ENCODE results near the gene DAPK2.

DAPK2 gene

DNA sequence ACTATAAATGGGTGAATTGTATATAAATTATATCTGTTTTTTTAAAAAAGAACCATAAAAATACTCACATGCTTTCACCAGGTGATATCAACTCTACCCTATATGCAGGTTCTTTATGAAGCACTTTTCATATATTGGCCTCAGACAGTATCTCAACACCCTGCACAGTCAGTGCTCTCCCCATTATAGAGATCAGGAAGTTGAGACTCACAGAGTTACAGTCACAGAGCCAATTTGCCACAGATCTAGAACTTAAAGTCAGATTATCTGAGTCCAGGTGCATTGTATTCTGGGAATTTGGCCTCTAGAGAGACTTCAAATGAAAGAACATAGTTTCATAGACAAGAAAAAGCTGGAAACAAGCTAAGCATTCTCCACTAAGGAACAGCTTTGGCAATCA is 38.1 kb downstream of the DAPK2 start:
- no peaks in the 10 kb centered on the region for H3K4me1 ChIP-seq (ENCODE audit: low read depth, poor library complexity, severe bottlenecking)
- TF ChIP-seq, protein P1, sequence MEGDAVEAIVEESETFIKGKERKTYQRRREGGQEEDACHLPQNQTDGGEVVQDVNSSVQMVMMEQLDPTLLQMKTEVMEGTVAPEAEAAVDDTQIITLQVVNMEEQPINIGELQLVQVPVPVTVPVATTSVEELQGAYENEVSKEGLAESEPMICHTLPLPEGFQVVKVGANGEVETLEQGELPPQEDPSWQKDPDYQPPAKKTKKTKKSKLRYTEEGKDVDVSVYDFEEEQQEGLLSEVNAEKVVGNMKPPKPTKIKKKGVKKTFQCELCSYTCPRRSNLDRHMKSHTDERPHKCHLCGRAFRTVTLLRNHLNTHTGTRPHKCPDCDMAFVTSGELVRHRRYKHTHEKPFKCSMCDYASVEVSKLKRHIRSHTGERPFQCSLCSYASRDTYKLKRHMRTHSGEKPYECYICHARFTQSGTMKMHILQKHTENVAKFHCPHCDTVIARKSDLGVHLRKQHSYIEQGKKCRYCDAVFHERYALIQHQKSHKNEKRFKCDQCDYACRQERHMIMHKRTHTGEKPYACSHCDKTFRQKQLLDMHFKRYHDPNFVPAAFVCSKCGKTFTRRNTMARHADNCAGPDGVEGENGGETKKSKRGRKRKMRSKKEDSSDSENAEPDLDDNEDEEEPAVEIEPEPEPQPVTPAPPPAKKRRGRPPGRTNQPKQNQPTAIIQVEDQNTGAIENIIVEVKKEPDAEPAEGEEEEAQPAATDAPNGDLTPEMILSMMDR (conservative IDR thresholded peaks at IDR 0.05; ENCODE audit: low read depth, low read length), result no peak

DNA sequence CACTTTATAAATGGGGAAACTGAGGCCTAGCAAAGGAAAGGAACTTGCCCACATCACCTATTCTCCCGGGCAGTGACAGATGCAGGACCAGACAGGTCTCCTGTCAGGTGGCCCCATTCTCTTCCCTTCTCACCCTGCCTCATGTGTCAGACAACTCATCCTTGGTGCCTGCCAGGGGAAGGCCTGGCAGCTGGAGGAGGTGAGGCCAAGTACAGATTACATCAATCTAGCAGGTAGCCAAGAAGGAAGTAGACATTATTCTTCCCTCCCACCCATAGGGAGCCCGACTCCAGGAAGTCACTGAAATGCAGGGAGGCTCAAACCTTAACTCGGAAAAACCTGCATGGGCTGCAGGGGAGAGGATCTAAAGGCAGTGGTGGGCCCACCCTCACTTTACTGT is 39.6 kb downstream of the DAPK2 start:
- H3K9ac ChIP-seq, result no peak overlapping the region
- H3K4me2 ChIP-seq, result no peak overlapping the region
- H3K27me3 ChIP-seq (ENCODE audit: insufficient read depth, low read depth), result no peaks in the 10 kb centered on the region
- no peaks in the 10 kb centered on the region for H3K4me1 ChIP-seq (ENCODE audit: low read depth, poor library complexity, severe bottlenecking)
- no peaks in the 10 kb centered on the region for H3K36me3 ChIP-seq (ENCODE audit: insufficient read depth)
- no peaks in the 10 kb centered on the region for H3K79me2 ChIP-seq (ENCODE audit: insufficient read depth, low read depth)
- H4K20me1 ChIP-seq (ENCODE audit: insufficient read depth), result no peaks in the 10 kb centered on the region
- no peak overlapping the region for H2AFZ ChIP-seq (ENCODE audit: low read depth)
- TF ChIP-seq, protein P1 (conservative IDR thresholded peaks at IDR 0.05; ENCODE audit: low read depth, low read length), result no peak
- H3K4me3 ChIP-seq (IDR thresholded peaks at IDR 0.05; ENCODE audit: insufficient read depth, low read depth, low read length), result no peak overlapping the region
- no peak overlapping the region for H3K27ac ChIP-seq

More for the DNA sequence above, 38.1 kb downstream of the DAPK2 start:
- Histone ChIP-seq H3K4me2 (no peak overlapping the region), H3K27ac (no peak overlapping the region), H4K20me1 (ENCODE audit: insufficient read depth) (no peaks in the 10 kb centered on the region), H3K9ac (no peak overlapping the region), H2AFZ (ENCODE audit: low read depth) (no peak overlapping the region), H3K79me2 (ENCODE audit: insufficient read depth, low read depth) (no peaks in the 10 kb centered on the region), H3K36me3 (ENCODE audit: insufficient read depth) (no peaks in the 10 kb centered on the region), H3K27me3 (ENCODE audit: insufficient read depth, low read depth) (no peaks in the 10 kb centered on the region), H3K4me3 (IDR thresholded peaks at IDR 0.05; ENCODE audit: insufficient read depth, low read depth, low read length) (no peak overlapping the region)

DNA sequence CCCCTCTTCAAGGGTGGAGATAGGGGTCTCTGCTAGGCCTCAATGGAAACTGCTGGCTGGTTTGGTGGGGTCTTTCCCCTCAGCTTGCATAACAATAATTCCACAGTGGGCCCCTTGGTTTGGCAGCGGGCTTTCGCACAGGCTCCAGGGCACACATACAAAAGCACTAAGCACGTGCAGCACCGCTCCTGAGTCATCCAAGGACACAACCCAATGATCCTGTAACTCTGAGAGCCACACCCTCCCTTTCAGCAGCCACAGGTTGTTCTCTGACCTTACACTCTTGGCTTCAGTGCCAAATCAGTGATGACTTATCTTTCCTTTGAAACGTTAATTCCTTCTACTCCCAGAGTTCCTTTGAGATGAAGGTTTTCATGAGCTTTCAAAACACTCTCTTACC is 41.7 kb downstream of the DAPK2 start:
- Histone ChIP-seq H3K9ac (no peak overlapping the region), H3K79me2 (ENCODE audit: insufficient read depth, low read depth) (no peaks in the 10 kb centered on the region), H3K4me2 (no peak overlapping the region), H3K27me3 (ENCODE audit: insufficient read depth, low read depth) (no peaks in the 10 kb centered on the region), H4K20me1 (ENCODE audit: insufficient read depth) (no peaks in the 10 kb centered on the region), H3K36me3 (ENCODE audit: insufficient read depth) (no peaks in the 10 kb centered on the region), H3K27ac (no peak overlapping the region), H2AFZ (ENCODE audit: low read depth) (no peak overlapping the region), H3K4me1 (ENCODE audit: low read depth, poor library complexity, severe bottlenecking) (no peaks in the 10 kb centered on the region), H3K4me3 (IDR thresholded peaks at IDR 0.05; ENCODE audit: insufficient read depth, low read depth, low read length) (no peak overlapping the region)
- TF ChIP-seq, protein P1 (conservative IDR thresholded peaks at IDR 0.05; ENCODE audit: low read depth, low read length), result no peak

DNA sequence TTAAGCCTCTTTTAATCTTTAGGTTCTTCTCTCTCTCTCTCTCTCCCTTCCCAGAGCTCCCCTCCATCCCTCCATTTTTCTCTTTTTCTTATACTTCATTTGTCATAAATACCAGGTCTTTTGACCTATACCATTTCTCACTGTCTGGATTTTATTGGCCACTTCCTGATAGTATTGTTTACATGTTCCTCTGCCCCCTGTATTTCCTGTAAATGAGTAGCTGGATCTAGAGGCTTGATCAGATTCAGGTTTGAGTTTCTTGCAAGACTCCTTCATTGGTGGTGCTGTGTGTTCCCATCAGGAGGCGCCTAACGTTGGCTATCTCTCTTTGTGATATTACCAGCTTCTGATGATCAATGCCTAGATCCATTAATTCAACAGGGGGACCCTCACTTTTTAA is 42.2 kb downstream of the DAPK2 start:
- no peaks in the 10 kb centered on the region for H4K20me1 ChIP-seq (ENCODE audit: insufficient read depth)
- no peak overlapping the region for H3K27ac ChIP-seq
- H3K4me2 ChIP-seq, result no peak overlapping the region
- no peak overlapping the region for H3K4me3 ChIP-seq (IDR thresholded peaks at IDR 0.05; ENCODE audit: insufficient read depth, low read depth, low read length)
- H2AFZ ChIP-seq (ENCODE audit: low read depth), result no peak overlapping the region
- no peaks in the 10 kb centered on the region for H3K36me3 ChIP-seq (ENCODE audit: insufficient read depth)
- TF ChIP-seq, protein P1 (conservative IDR thresholded peaks at IDR 0.05; ENCODE audit: low read depth, low read length), result no peak
- no peaks in the 10 kb centered on the region for H3K27me3 ChIP-seq (ENCODE audit: insufficient read depth, low read depth)
- no peak overlapping the region for H3K9ac ChIP-seq
- H3K4me1 ChIP-seq (ENCODE audit: low read depth, poor library complexity, severe bottlenecking), result no peaks in the 10 kb centered on the region
- no peaks in the 10 kb centered on the region for H3K79me2 ChIP-seq (ENCODE audit: insufficient read depth, low read depth)

All from KMS-11 (cell line).